Endodermal cell (in vitro differentiated cells): ENCODE results near the gene TBXAS1. TPM values are rescaled to one million over a fixed set of nuclear protein-coding genes. Genes with fewer than 3 reads are reported as not detected.

Experiments used
- DNase-seq: peaks from one replicate; pipeline ENCODE4 v3.0.0-alpha.2; 2017
- H3K27ac ChIP-seq: 2 replicates; pipeline ENCODE4 v1.5.1; 2013; ENCODE audit warnings: mild to moderate bottlenecking, low read depth, low read length, moderate library complexity
- H3K27me3 ChIP-seq: 2 replicates; pipeline ENCODE4 v1.6.1; 2013; ENCODE audit warnings: mild to moderate bottlenecking, low read length, moderate library complexity; ENCODE audit not compliant: insufficient read depth, control insufficient read depth, poor library complexity, severe bottlenecking
- H3K36me3 ChIP-seq: 2 replicates; pipeline ENCODE4 v1.7.0; 2013; ENCODE audit warnings: mild to moderate bottlenecking, low read length, moderate library complexity; ENCODE audit not compliant: control insufficient read depth, insufficient read depth
- H3K4me1 ChIP-seq: one replicate; pipeline ENCODE4 v1.7.0; 2013; ENCODE audit warnings: low read length; ENCODE audit not compliant: control insufficient read depth, insufficient read depth
- H3K4me3 ChIP-seq: 2 replicates; pipeline ENCODE4 v1.5.1; 2013; ENCODE audit warnings: mild to moderate bottlenecking, low read length, moderate library complexity
- H3K9ac ChIP-seq: 2 replicates; pipeline ENCODE4 v1.6.1; 2013; ENCODE audit warnings: mild to moderate bottlenecking, low read length, moderate library complexity; ENCODE audit not compliant: poor library complexity, severe bottlenecking; ENCODE audit errors: extremely low read depth
- H3K9me3 ChIP-seq: 2 replicates; pipeline ENCODE4 v1.6.1; 2013; ENCODE audit warnings: mild to moderate bottlenecking, low read length, moderate library complexity; ENCODE audit not compliant: control insufficient read depth
- H3K27ac Mint-ChIP-seq: 2 replicates; pipeline ENCODE4 v1.8.0; 2020; ENCODE audit warnings: mixed read lengths
- H3K27me3 Mint-ChIP-seq: 2 replicates; pipeline ENCODE4 v1.8.0; 2021; ENCODE audit warnings: mild to moderate bottlenecking, mixed read lengths; ENCODE audit not compliant: insufficient read depth
- H3K36me3 Mint-ChIP-seq: 2 replicates; pipeline ENCODE4 v1.8.0; 2020; ENCODE audit warnings: low read depth, mixed read lengths
- H3K4me1 Mint-ChIP-seq: 2 replicates; pipeline ENCODE4 v1.8.0; 2020; ENCODE audit warnings: mixed read lengths
- H3K4me3 Mint-ChIP-seq: 2 replicates; pipeline ENCODE4 v1.8.0; 2020; ENCODE audit warnings: mild to moderate bottlenecking, moderate library complexity, mixed read lengths
- H3K9me3 Mint-ChIP-seq: 2 replicates; pipeline ENCODE4 v1.8.0; 2020; ENCODE audit warnings: mild to moderate bottlenecking, mixed read lengths
- CTCF ChIP-seq: fragments of 200-600 bp; sonication (generic); conservative IDR thresholded peaks from 2 replicates; pipeline ENCODE4 v1.5.0; 2021; ENCODE audit warnings: antibody characterized with exemption, mild to moderate bottlenecking
- WGBS, 2 experiments: methylation state at CpG; one replicate each; pipeline versions ENCODE4 v1.1.5 to v1.1.7; 2013; ENCODE audit warnings: missing lambda C conversion rate in 2 of 2, mixed read lengths in 1 of 2; ENCODE audit not compliant: insufficient coverage in 1 of 2, insufficient read length in 1 of 2; 5-methylcytosine and 5-hydroxymethylcytosine counted together
- total RNA-seq, 2 donors: library from RNA; stranded (reverse); fragmentation: NEBNext Ultra II Directional in 1 of 2; extraction: Animal tissue kit (Norgen Biotek cat#: 25700) in 1 of 2; gene quantifications; 2 replicates in 1 of 2; 3 replicates in 1 of 2; pipeline ENCODE4 v1.2.1, GENCODE V29; 2021

Gene TBXAS1
- total RNA-seq, 2 donors from 2014 or later: 7.6 to 13.5 TPM

GRCh38 chr7:140016540-140016939 lies 187.5 kb downstream of the TBXAS1 start:
- no peaks in the 10 kb centered on the region for H3K9me3 Mint-ChIP-seq
- Histone ChIP-seq H3K9me3 (no peaks in the 10 kb centered on the region), H3K36me3 (no peaks in the 10 kb centered on the region), H3K4me1 (peaks cover 5% of the 10 kb centered on the region), H3K9ac (no peak overlapping the region), H3K27me3 (no peaks in the 10 kb centered on the region), H3K27ac (no peak overlapping the region), H3K4me3 (no peak overlapping the region)
- 87 to 98% methylated on average over 5 to 9 of the region's 9 CpGs for WGBS, 2 experiments
- H3K27ac Mint-ChIP-seq: no peak overlapping the region
- no peak for TF ChIP-seq CTCF
- no peak overlapping the region for H3K4me3 Mint-ChIP-seq
- no peaks in the 10 kb centered on the region for H3K27me3 Mint-ChIP-seq
- H3K4me1 Mint-ChIP-seq: peaks cover 19% of the 10 kb centered on the region
- no peak for DNase-seq
- no peaks in the 10 kb centered on the region for H3K36me3 Mint-ChIP-seq

GRCh38 chr7:140017034-140017433 lies 188.0 kb downstream of the TBXAS1 start:
- no peak for TF ChIP-seq CTCF
- Mint-ChIP-seq H3K9me3 (no peaks in the 10 kb centered on the region), H3K27ac (no peak overlapping the region), H3K4me3 (no peak overlapping the region), H3K4me1 (peaks cover 16% of the 10 kb centered on the region), H3K36me3 (no peaks in the 10 kb centered on the region), H3K27me3 (no peaks in the 10 kb centered on the region)
- WGBS, 2 experiments: 90 to 93% methylated on average over 6 to 7 of the region's 7 CpGs
- H3K36me3 ChIP-seq: no peaks in the 10 kb centered on the region
- no peak for DNase-seq
- H3K4me1 ChIP-seq: peaks cover 5% of the 10 kb centered on the region
- H3K27ac ChIP-seq: no peak overlapping the region
- H3K27me3 ChIP-seq: no peaks in the 10 kb centered on the region
- no peak overlapping the region for H3K9ac ChIP-seq
- H3K4me3 ChIP-seq: no peak overlapping the region
- no peaks in the 10 kb centered on the region for H3K9me3 ChIP-seq

- no peaks in the 10 kb centered on the region for H3K27me3 ChIP-seq
- no peak for DNase-seq
- H3K27ac ChIP-seq: no peak overlapping the region
- no peak overlapping the region for H3K9ac ChIP-seq
- Mint-ChIP-seq H3K9me3 (no peaks in the 10 kb centered on the region), H3K36me3 (no peaks in the 10 kb centered on the region), H3K4me3 (no peak overlapping the region), H3K27ac (no peak overlapping the region), H3K27me3 (no peaks in the 10 kb centered on the region), H3K4me1 (peaks cover 13% of the 10 kb centered on the region)
- TF ChIP-seq CTCF: no peak
- H3K9me3 ChIP-seq: no peaks in the 10 kb centered on the region
- peaks cover 5% of the 10 kb centered on the region for H3K4me1 ChIP-seq
- no peak overlapping the region for H3K4me3 ChIP-seq
- no peaks in the 10 kb centered on the region for H3K36me3 ChIP-seq
- WGBS, 2 experiments: 79 to 89% methylated on average over 6 to 15 of the region's 15 CpGs
These were observed 188.5 kb downstream of the TBXAS1 start for GRCh38 chr7:140017543-140017942.
